Adrenal gland (tissue), 5 donors: ENCODE measurements around the gene IL9.

Source experiments
- POLR2A ChIP-seq, 2 donors: fragments of 450-650 bp; IDR thresholded peaks; one replicate each; pipeline ENCODE4 v1.6.1; 2017; ENCODE audit warnings: antibody characterized with exemption in 2 of 2, mild to moderate bottlenecking in 2 of 2, moderate library complexity in 1 of 2
- TF ChIP-seq, protein P1 (sequence below), 6 experiments: fragments of 450-650 bp in 4 of 6; fragments of 200-600 bp in 2 of 6; sonication (generic) in 1 of 6; IDR thresholded peaks; 1 replicate in 5 of 6; 2 replicates in 1 of 6; pipeline versions ENCODE4 v1.5.1 to v1.8.0; 2016 to 2021; ENCODE audit warnings: antibody characterized with exemption in 6 of 6, mild to moderate bottlenecking in 2 of 6, moderate library complexity in 1 of 6
- donor health status: DM: no; HTN: no; CAD: no.

- TF ChIP-seq, protein P1, sequence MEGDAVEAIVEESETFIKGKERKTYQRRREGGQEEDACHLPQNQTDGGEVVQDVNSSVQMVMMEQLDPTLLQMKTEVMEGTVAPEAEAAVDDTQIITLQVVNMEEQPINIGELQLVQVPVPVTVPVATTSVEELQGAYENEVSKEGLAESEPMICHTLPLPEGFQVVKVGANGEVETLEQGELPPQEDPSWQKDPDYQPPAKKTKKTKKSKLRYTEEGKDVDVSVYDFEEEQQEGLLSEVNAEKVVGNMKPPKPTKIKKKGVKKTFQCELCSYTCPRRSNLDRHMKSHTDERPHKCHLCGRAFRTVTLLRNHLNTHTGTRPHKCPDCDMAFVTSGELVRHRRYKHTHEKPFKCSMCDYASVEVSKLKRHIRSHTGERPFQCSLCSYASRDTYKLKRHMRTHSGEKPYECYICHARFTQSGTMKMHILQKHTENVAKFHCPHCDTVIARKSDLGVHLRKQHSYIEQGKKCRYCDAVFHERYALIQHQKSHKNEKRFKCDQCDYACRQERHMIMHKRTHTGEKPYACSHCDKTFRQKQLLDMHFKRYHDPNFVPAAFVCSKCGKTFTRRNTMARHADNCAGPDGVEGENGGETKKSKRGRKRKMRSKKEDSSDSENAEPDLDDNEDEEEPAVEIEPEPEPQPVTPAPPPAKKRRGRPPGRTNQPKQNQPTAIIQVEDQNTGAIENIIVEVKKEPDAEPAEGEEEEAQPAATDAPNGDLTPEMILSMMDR (IDR thresholded peaks at IDR 0.05), result no peak
- no peak for TF ChIP-seq POLR2A (IDR thresholded peaks at IDR 0.05)
Measured at GRCh38 chr5:135873831-135874230, 21.8 kb downstream of the IL9 start.
